ENCODE data around the gene SDK2. TPM values are rescaled to one million over a fixed set of nuclear protein-coding genes. Genes with fewer than 3 reads are reported as not detected.

Gene SDK2
- total and polyA plus RNA-seq, 9 of the 15 experiments (the other 6 are each of a cell fraction or from before 2014, with no cell fraction given), result 0.04 TPM; not detected in 8

DNA sequence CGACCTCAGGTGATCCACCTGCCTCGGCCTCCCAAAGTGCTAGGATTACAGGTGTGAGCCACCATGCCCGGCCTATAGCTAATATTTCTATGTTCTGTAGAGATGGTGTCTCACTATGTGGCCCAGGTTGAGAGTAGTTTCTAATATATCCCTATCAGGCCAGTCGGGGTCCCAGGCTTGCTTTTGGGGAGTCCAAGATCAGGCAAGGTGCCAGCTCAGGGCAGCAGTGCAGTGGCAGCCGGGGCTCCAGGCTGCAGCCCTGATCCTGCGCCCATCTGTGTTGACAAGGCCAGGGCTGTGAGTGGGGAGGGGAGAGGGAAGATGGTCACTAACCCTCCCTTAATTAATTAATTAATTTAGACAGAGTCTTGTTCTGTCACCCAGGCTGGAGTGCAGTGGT lies 254.8 kb downstream of the SDK2 start:
- H3K4me1 ChIP-seq (replicated peaks in 1 of 2; ENCODE audit: control insufficient read depth in 2 of 2, insufficient read depth in 2 of 2, low read length in 2 of 2), result no peaks in the 10 kb centered on the region
- peaks cover 11% of the 10 kb centered on the region; the same call in 1 of the 2 replicates for H4K20me1 ChIP-seq (replicated peaks; ENCODE audit: control insufficient read depth, insufficient read depth, low read length)
- peaks cover 36 to 76% of the 10 kb centered on the region in 2 experiments; a peak in 4 of 5 replicates for H3K27me3 ChIP-seq (ENCODE audit: control insufficient read depth in 2 of 2, insufficient read depth in 2 of 2, low read length in 2 of 2)
- WGBS (ENCODE audit: insufficient coverage, low coverage, missing lambda C conversion rate), result 3% methylated on average over 5 of the region's 6 CpGs
- H3K36me3 ChIP-seq (ENCODE audit: control insufficient read depth, insufficient read depth, low read length), result no peaks in the 10 kb centered on the region
- BruUV-seq (replicated peaks), result no TSS peak
- ChIA-PET POLR2A (interaction anchor here (0.5 kb wide), 2 partner anchors 174 to 248 kb away, joined by 3 read pairs; no protein-coding TSS in a partner anchor), CTCF (ENCODE audit: low intra/inter-chr PET ratio) (no interaction called here)
- H3K9me1 ChIP-seq (ENCODE audit: control insufficient read depth, insufficient read depth, low read length), result no peaks in the 10 kb centered on the region
- TF ChIP-seq ZNF165 (CRISPR knock-in tag; IDR thresholded peaks at IDR 0.05; ENCODE audit: borderline replicate concordance), result no peak
- TF ChIP-seq VEZF1 (CRISPR knock-in tag; IDR thresholded peaks at IDR 0.05), result no peak
- no peak for TF ChIP-seq MAFK (IDR thresholded peaks at IDR 0.05; ENCODE audit: low read length)
- H3K9me3 ChIP-seq (replicated peaks; ENCODE audit: control insufficient read depth, insufficient read depth, low read depth, low read length), result no peaks in the 10 kb centered on the region
- no peak for ATAC-seq
- H3K4me2 ChIP-seq (ENCODE audit: insufficient read depth, low read length), result no peak overlapping the region
- no peak for DNase-seq (ENCODE audit: extremely low read depth in 1 of 4, low spot score in 3 of 4)
- H3K27ac ChIP-seq (ENCODE audit: extremely low read depth, low read depth, low read length), result no peak overlapping the region
- intact Hi-C loops (cut with micrococcal nuclease), result no loop called here
- FAIRE-seq, result no peak
- no peak overlapping the region for H3K4me3 ChIP-seq
- no peak overlapping the region for H2AFZ ChIP-seq (ENCODE audit: low read depth, low read length)
- H3K79me2 ChIP-seq (ENCODE audit: control insufficient read depth, insufficient read depth, low read length), result no peaks in the 10 kb centered on the region
- H3K9ac ChIP-seq (ENCODE audit: insufficient read depth in 1 of 2, low read depth in 2 of 2, low read length in 2 of 2), result no peak overlapping the region
- in situ Hi-C loops (cut with MboI), result no loop called here

DNA sequence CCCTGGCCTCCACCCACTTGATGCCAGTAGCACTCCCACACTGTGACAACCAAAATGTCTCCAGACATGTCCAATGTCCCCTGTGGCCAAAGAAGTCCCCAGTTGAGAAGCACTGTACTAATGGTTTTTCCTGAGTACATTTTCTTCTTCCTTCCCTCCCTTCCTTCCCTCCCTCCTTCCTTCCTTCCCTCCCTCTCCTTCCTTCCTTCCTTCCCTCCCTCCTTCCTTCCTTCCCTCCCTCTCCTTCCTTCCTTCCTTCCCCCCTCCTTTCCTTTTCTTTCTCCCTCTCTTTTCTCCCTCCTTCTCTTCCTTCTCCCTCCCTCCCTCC lies 255.7 kb downstream of the SDK2 start:
- no peak overlapping the region for H3K27ac ChIP-seq (ENCODE audit: extremely low read depth, low read depth, low read length)
- H2AFZ ChIP-seq (ENCODE audit: low read depth, low read length), result no peak overlapping the region
- no peaks in the 10 kb centered on the region for H3K9me3 ChIP-seq (replicated peaks; ENCODE audit: control insufficient read depth, insufficient read depth, low read depth, low read length)
- DNase-seq (ENCODE audit: extremely low read depth in 1 of 4, low spot score in 3 of 4) (no peak), FAIRE-seq (no peak), ATAC-seq (no peak)
- BruUV-seq (replicated peaks), result no TSS peak
- H3K4me1 ChIP-seq (replicated peaks in 1 of 2; ENCODE audit: control insufficient read depth in 2 of 2, insufficient read depth in 2 of 2, low read length in 2 of 2), result no peaks in the 10 kb centered on the region
- H4K20me1 ChIP-seq (replicated peaks; ENCODE audit: control insufficient read depth, insufficient read depth, low read length), result peaks cover 4% of the 10 kb centered on the region; the same call in 1 of the 2 replicates
- no peaks in the 10 kb centered on the region for H3K9me1 ChIP-seq (ENCODE audit: control insufficient read depth, insufficient read depth, low read length)
- no peaks in the 10 kb centered on the region for H3K36me3 ChIP-seq (ENCODE audit: control insufficient read depth, insufficient read depth, low read length)
- intact Hi-C loops (cut with micrococcal nuclease), result no loop called here
- H3K4me2 ChIP-seq (ENCODE audit: insufficient read depth, low read length), result no peak overlapping the region
- H3K9ac ChIP-seq (ENCODE audit: insufficient read depth in 1 of 2, low read depth in 2 of 2, low read length in 2 of 2), result no peak overlapping the region
- H3K79me2 ChIP-seq (ENCODE audit: control insufficient read depth, insufficient read depth, low read length), result no peaks in the 10 kb centered on the region
- CTCF ChIA-PET (ENCODE audit: low intra/inter-chr PET ratio), result no interaction called here
- H3K4me3 ChIP-seq, result no peak overlapping the region
- in situ Hi-C loops (cut with MboI), result no loop called here
- POLR2A ChIA-PET, result interaction anchor here (0.6 kb wide), 1 partner anchor 7 kb away, joined by 3 read pairs; no protein-coding TSS in a partner anchor
- H3K27me3 ChIP-seq (ENCODE audit: control insufficient read depth in 2 of 2, insufficient read depth in 2 of 2, low read length in 2 of 2), result peaks cover 45 to 76% of the 10 kb centered on the region in 2 experiments; a peak in 4 of 5 replicates
- TF ChIP-seq TAF9B (IDR thresholded peaks at IDR 0.05; ENCODE audit: partially characterized antibody) (no peak), ZFX (CRISPR knock-in tag; IDR thresholded peaks at IDR 0.05) (no peak), HDAC6 (IDR thresholded peaks at IDR 0.05; ENCODE audit: low read depth, low read length) (no peak), ZNF197 (CRISPR knock-in tag; IDR thresholded peaks at IDR 0.05; ENCODE audit: low read depth) (no peak), RHOXF2B (CRISPR knock-in tag; conservative IDR thresholded peaks at IDR 0.05) (no peak), SLC30A9 (CRISPR knock-in tag; IDR thresholded peaks at IDR 0.05) (no peak), PHF20 (IDR thresholded peaks at IDR 0.05; ENCODE audit: partially characterized antibody) (no peak)
- TF ChIP-seq, protein P1, sequence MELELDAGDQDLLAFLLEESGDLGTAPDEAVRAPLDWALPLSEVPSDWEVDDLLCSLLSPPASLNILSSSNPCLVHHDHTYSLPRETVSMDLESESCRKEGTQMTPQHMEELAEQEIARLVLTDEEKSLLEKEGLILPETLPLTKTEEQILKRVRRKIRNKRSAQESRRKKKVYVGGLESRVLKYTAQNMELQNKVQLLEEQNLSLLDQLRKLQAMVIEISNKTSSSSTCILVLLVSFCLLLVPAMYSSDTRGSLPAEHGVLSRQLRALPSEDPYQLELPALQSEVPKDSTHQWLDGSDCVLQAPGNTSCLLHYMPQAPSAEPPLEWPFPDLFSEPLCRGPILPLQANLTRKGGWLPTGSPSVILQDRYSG (tag; conservative IDR thresholded peaks at IDR 0.05; ENCODE audit: low read depth), result no peak
- TF ChIP-seq, protein P2, sequence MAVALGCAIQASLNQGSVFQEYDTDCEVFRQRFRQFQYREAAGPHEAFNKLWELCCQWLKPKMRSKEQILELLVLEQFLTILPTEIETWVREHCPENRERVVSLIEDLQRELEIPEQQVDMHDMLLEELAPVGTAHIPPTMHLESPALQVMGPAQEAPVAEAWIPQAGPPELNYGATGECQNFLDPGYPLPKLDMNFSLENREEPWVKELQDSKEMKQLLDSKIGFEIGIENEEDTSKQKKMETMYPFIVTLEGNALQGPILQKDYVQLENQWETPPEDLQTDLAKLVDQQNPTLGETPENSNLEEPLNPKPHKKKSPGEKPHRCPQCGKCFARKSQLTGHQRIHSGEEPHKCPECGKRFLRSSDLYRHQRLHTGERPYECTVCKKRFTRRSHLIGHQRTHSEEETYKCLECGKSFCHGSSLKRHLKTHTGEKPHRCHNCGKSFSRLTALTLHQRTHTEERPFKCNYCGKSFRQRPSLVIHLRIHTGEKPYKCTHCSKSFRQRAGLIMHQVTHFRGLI (CRISPR knock-in tag; IDR thresholded peaks at IDR 0.05), result no peak

All from K562 (cell line).